Activated CD4-positive, alpha-beta memory T cell treated with anti-CD3 and anti-CD28 coated beads, Interleukin-2, amount 10 ng/mL, durations not matched to agents 7 days and 5 days (primary cell): ENCODE results near the gene NUTF2. TPM values are rescaled to one million over a fixed set of nuclear protein-coding genes. Genes with fewer than 3 reads are reported as not detected.
"Not testable (repeated sequence)": the region's sequence is repeated elsewhere in the genome, so short reads cannot be mapped to it uniquely, and the experiment has no call there.

Source experiments
- CTCF ChIA-PET: fragments of 350-600 bp; sonication (Branson Sonifier 250); formaldehyde crosslinking; loops from one replicate; lab custom pipeline; 2021; ENCODE audit warnings: antibody characterized with exemption, inconsistent platforms; lab: Charles Lee
- POLR2A ChIA-PET: fragments of 350-600 bp; sonication (Branson Sonifier 250); formaldehyde crosslinking; loops from one replicate; lab custom pipeline; 2021; ENCODE audit warnings: antibody characterized with exemption; lab: Charles Lee
- DNase-seq: peaks from one replicate; pipeline ENCODE4 v3.0.0-alpha.2; 2020
- H3K27ac Mint-ChIP-seq: one replicate; pipeline ENCODE4 v1.8.0; 2021; ENCODE audit warnings: mild to moderate bottlenecking, mixed read lengths
- H3K27me3 Mint-ChIP-seq: one replicate; pipeline ENCODE4 v1.8.0; 2021; ENCODE audit warnings: mixed read lengths
- H3K36me3 Mint-ChIP-seq: one replicate; pipeline ENCODE4 v1.8.0; 2021; ENCODE audit warnings: low read depth, mixed read lengths
- H3K4me1 Mint-ChIP-seq: one replicate; pipeline ENCODE4 v1.8.0; 2021; ENCODE audit warnings: mixed read lengths
- H3K4me3 Mint-ChIP-seq: one replicate; pipeline ENCODE4 v1.8.0; 2021; ENCODE audit warnings: mild to moderate bottlenecking, mixed read lengths
- H3K9me3 Mint-ChIP-seq: one replicate; pipeline ENCODE4 v1.8.0; 2021; ENCODE audit warnings: mixed read lengths
- total RNA-seq, 2 experiments: library from RNA; stranded (reverse); gene quantifications; one replicate each; pipeline ENCODE4 v1.2.3, GENCODE V29; 2021

NUTF2 gene
- total RNA-seq, 2 experiments from 2014 or later = 96.4 to 101 TPM

DNA sequence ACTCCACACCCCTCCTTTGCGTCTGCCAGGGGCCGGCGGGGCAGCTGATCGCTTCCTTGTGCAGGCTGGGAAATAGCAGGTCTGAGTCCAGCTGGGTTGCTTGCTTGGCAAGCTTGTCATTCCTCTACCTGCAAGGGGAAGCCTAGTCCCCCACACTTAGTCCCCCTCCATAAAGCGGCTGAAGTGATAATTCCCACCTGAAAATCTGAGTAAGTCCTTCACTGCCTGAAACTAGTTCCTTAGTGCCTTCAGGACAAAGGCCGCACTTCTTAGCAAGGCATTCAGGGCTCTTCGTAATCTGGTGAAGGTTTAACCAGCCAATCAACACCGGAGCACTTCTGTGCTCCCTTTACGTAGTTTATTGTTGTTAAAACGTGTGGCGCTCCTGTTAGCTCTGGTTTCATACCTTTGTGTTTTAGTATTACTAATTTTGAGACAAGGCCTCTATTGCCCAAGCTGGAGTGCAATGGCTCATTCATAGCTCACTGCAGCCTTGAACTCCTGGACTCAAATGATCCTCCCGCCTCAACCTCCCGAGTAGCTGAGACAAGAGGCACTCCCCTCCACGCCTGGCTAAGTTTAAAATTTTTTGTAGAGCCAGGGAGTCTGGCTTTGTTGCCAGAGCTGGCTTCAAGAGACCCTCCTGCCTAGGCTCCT, 47.1 kb downstream of the NUTF2 start:
- ChIA-PET CTCF (interaction anchor here (0.7 to 2.8 kb wide), 5 partner anchors 10 to 332 kb away, joined by 3 to 20 read pairs (median 5); partner anchors contain the start of genes CTCF and NRN1L), POLR2A (interaction anchor here (0.7 to 4.9 kb wide), 13 partner anchors 10 to 234 kb away, joined by 3 to 32 read pairs (median 6); partner anchors contain the start of genes ACD, NRN1L, PARD6A and PSMB10)
- Mint-ChIP-seq H3K27me3 (no peaks in the 10 kb centered on the region), H3K4me1 (peaks cover 29% of the 10 kb centered on the region), H3K9me3 (no peaks in the 10 kb centered on the region), H3K27ac (peak overlapping the region; percentile 94), H3K4me3 (peak overlapping the region; percentile 94), H3K36me3 (peaks cover 4% of the 10 kb centered on the region)
- DNase-seq = no peak

DNA sequence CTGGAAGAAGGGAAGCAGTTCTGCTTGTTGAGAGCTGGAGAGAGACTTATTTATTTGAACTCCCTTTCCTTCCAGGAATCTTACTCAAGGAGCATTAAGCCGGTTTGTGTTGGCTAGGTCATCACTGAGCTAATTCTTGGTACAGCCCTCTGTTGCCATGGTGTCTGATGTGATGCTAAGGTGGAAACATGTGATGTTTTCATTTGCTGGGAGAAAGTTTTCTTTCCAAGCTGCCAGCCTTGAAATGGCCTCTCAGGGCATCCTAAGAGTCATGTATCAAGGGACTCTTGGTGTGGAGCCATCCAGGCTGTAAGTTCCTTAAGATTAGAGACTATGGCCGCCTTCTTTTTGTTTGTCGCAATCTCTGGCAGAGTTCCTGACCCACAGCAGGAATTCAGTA, 50.5 kb downstream of the NUTF2 start:
- ChIA-PET POLR2A (interaction anchor here (1.3 to 1.6 kb wide), 2 partner anchors 18 to 38 kb away, joined by 3 to 6 read pairs; no protein-coding TSS in a partner anchor), CTCF (interaction anchor here (1.0 to 1.4 kb wide), 4 partner anchors 13 to 224 kb away, joined by 3 to 4 read pairs (median 3); partner anchors contain the start of gene PSMB10)
- Mint-ChIP-seq H3K4me1 (peaks cover 31% of the 10 kb centered on the region), H3K4me3 (no peak overlapping the region), H3K9me3 (no peaks in the 10 kb centered on the region), H3K27me3 (no peaks in the 10 kb centered on the region), H3K27ac (no peak overlapping the region), H3K36me3 (peaks cover 4% of the 10 kb centered on the region)
- DNase-seq = no peak

DNA sequence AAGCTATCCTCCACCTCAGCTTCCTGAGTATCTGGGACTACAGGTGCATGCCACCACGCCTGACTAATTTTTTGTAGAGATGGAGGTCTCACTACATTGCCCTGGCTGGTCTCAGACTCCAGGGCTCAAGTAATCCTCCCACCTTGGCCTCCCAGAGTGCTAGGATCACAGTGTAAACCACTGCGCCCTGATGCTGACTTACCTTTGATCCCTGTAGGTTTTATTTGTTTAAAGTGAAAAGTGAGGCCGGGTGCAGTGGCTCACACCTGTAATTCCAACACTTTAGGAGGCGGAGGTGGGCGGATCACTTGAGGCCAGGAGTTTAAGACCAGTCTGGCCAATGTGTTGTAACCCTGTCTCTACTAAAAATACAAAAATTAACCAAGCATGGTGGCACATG, 55.0 kb downstream of the NUTF2 start:
- no peak overlapping the region for H3K4me3 Mint-ChIP-seq
- H3K27ac Mint-ChIP-seq = no peak overlapping the region
- CTCF ChIA-PET = no interaction called here
- no peak for DNase-seq
- H3K27me3 Mint-ChIP-seq = no peaks in the 10 kb centered on the region
- H3K4me1 Mint-ChIP-seq = peaks cover 7% of the 10 kb centered on the region
- no peaks in the 10 kb centered on the region for H3K9me3 Mint-ChIP-seq
- peaks cover 8% of the 10 kb centered on the region for H3K36me3 Mint-ChIP-seq
- POLR2A ChIA-PET = no interaction called here

DNA sequence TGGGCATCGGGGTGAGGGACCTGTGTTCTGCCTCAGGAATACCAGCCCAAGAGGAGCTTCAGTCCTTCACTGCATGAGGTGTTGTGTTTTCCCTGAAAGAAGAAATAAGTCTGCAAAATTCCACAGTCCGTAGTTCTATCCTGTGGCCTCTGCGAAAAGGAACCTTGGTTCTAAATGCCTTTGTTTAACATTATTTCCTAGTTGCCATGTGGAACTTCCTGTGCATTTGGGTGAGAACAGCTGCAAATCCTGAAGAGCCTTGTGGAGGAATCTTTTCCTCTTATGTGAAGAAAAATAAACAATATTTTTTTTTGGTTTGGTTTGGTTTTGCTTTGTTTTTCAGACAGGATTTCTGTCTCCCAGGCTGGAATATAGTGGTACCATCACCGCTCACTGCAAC, 56.1 kb downstream of the NUTF2 start:
- Mint-ChIP-seq H3K27me3 (no peaks in the 10 kb centered on the region), H3K9me3 (no peaks in the 10 kb centered on the region), H3K27ac (no peak overlapping the region), H3K4me3 (no peak overlapping the region), H3K4me1 (peaks cover 7% of the 10 kb centered on the region), H3K36me3 (peaks cover 4% of the 10 kb centered on the region)
- ChIA-PET CTCF (interaction anchor here (1.2 to 1.4 kb wide), 2 partner anchors 86 to 138 kb away, joined by 3 read pairs; no protein-coding TSS in a partner anchor), POLR2A (no interaction called here)
- no peak for DNase-seq

DNA sequence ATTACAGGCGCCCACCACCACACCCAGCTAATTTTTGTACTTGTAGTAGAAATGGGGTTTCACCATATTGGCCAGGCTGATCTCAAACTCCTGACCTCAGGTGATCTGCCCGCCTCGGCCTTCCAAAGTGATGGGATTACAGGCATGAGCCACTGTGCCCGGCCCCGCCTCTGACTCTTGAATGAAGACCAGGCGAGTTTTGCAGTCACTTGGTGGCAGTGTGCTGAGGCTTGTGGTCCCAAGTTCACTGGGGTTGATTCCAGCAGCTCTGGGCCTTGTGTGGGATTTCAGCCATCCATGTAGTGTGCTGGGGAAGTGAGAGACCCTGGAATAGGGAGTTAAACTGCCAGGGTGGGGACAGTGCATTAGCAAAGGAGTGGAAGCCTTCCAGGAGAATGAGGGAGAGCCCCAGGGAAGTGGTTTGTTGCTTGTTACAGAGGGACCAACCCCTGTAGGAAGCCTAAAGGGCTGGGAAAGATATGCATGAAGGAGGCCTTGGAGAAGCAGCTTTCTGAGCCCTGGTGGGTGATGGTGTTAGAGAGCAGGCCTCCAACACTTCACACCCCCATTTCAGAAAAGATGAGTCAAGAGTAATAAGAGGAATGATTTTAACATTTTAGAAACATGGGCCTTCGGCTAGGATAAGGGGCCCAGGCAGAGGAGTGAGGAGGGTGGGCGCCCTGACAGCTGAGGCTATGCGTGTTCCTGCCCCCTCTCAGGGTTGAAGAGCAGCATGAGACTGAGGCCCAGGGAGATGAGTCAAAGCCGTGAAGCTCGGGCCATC, 60.9 kb downstream of the NUTF2 start:
- Mint-ChIP-seq H3K27me3 (no peaks in the 10 kb centered on the region), H3K27ac (no peak overlapping the region), H3K9me3 (no peaks in the 10 kb centered on the region), H3K4me1 (peaks cover 19% of the 10 kb centered on the region), H3K36me3 (peaks cover 12% of the 10 kb centered on the region), H3K4me3 (no peak overlapping the region)
- DNase-seq = no peak
- CTCF ChIA-PET = no interaction called here
- POLR2A ChIA-PET = interaction anchor here (1.7 kb wide), 1 partner anchor 14 kb away, joined by 6 read pairs; the partner anchor contains the start of gene PSKH1

DNA sequence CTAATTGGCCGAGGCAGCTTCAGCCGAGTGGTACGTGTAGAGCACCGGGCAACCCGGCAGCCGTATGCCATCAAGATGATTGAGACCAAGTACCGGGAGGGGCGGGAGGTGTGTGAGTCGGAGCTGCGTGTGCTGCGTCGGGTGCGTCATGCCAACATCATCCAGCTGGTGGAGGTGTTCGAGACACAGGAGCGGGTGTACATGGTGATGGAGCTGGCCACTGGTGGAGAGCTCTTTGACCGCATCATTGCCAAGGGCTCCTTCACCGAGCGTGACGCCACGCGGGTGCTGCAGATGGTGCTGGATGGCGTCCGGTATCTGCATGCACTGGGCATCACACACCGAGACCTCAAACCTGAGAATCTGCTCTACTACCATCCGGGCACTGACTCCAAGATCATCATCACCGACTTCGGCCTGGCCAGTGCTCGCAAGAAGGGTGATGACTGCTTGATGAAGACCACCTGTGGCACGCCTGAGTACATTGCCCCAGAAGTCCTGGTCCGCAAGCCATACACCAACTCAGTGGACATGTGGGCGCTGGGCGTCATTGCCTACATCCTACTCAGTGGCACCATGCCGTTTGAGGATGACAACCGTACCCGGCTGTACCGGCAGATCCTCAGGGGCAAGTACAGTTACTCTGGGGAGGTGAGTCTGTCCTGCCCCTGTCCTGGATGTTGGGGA, 62.5 kb downstream of the NUTF2 start:
- H3K27ac Mint-ChIP-seq = no peak overlapping the region
- ChIA-PET POLR2A (interaction anchor here (0.8 to 2.0 kb wide), 2 partner anchors 16 to 27 kb away, joined by 3 to 9 read pairs; partner anchors contain the start of genes PSKH1 and PSMB10), CTCF (interaction anchor here (0.6 to 0.7 kb wide), 2 partner anchors 93 to 121 kb away, joined by 3 read pairs; no protein-coding TSS in a partner anchor)
- no peak for DNase-seq
- peaks cover 8% of the 10 kb centered on the region for H3K36me3 Mint-ChIP-seq
- H3K9me3 Mint-ChIP-seq = no peaks in the 10 kb centered on the region
- H3K4me1 Mint-ChIP-seq = peaks cover 19% of the 10 kb centered on the region
- H3K4me3 Mint-ChIP-seq = no peak overlapping the region
- H3K27me3 Mint-ChIP-seq = no peaks in the 10 kb centered on the region

DNA sequence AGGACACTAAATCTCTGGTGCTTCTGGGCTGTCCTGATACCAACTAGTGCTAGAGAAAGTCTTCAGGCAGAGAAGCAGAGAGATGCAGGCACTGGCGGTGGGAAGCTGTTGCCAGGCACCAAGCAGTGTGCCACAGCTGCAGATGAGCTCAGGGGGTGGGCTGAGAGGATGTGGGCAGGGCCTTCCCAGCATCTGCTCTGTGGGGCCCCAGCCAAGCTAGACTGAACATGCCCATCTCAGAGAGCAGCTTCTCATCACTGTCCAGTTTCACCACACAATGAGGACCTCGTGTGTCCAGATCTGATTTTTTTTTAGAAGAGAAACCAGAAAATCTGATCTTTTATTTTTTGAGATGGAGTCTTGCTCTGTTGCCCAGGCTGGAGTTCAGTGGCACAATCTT, 63.4 kb downstream of the NUTF2 start:
- H3K4me3 Mint-ChIP-seq = no peak overlapping the region
- no peaks in the 10 kb centered on the region for H3K27me3 Mint-ChIP-seq
- POLR2A ChIA-PET = interaction anchor here (0.6 to 2.0 kb wide), 3 partner anchors 26 to 48 kb away, joined by 3 to 9 read pairs (median 3); partner anchors contain the start of genes EDC4 and PSMB10
- DNase-seq = peak; percentile 52
- CTCF ChIA-PET = interaction anchor here (1.2 kb wide), 2 partner anchors 94 to 130 kb away, joined by 4 to 5 read pairs; no protein-coding TSS in a partner anchor
- H3K4me1 Mint-ChIP-seq = peaks cover 18% of the 10 kb centered on the region
- peak overlapping the region; percentile 40 for H3K27ac Mint-ChIP-seq
- H3K36me3 Mint-ChIP-seq = peaks cover 8% of the 10 kb centered on the region
- H3K9me3 Mint-ChIP-seq = no peaks in the 10 kb centered on the region

DNA sequence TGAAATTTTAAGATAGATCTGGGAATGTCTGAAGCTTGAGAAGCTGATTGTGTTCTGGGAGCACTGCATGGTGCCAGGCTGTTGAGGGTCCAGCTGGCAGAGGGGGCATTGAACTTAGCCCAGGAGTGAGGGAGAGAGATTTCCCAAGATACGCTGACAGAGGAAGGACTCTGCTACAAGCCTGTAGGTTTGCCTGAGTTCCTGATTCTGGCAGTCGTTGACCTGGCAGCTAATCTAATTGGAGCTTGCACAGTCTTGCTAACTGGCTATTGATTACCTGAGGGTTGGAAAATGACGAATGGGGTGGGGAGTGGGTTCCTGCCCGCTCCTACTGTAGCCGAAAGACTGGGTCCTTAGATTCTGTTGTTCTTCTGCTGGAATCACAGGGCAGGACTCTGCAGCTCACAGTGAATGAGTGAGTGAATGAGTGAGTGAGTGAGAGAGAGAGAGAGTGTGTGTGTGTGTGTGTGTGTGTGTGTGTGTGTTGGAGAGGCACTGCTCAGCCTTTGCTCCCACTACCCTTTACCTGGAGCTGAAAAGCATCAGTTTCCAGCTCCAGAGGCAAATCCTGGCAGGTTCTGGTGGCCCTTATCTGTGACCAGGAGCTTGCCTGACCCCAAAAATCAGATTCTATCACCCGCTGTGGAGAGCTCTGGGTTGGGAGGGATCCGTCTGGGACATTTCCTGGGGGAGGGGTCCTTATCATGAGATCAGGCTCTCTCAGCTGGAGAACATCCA, 68.2 kb downstream of the NUTF2 start:
- POLR2A ChIA-PET = interaction anchor here (0.7 to 1.7 kb wide), 5 partner anchors 16 to 667 kb away, joined by 3 to 6 read pairs (median 3); partner anchors contain the start of genes CTRL and PSKH1
- no peaks in the 10 kb centered on the region for H3K36me3 Mint-ChIP-seq
- CTCF ChIA-PET = interaction anchor here (0.6 kb wide), 1 partner anchor 400 kb away, joined by 3 read pairs; no protein-coding TSS in a partner anchor
- DNase-seq = no peak
- H3K27me3 Mint-ChIP-seq = no peaks in the 10 kb centered on the region
- H3K27ac Mint-ChIP-seq = no peak overlapping the region
- H3K4me3 Mint-ChIP-seq = no peak overlapping the region
- peaks cover 29% of the 10 kb centered on the region for H3K4me1 Mint-ChIP-seq
- H3K9me3 Mint-ChIP-seq = no peaks in the 10 kb centered on the region

DNA sequence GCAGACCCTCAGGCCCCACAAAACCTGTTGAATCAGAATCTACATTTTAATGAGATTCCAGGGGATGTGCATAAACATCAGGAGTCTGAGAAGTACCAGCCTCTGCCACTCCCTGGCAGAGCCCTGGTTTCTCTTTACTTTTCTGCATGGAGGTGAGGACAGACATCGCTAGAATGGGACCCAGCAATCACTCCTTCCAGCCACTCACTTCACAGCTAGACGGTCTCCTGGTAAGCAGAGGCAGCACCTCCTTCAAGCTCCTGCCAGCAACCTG, 68.7 kb downstream of the NUTF2 start:
- H3K4me3 Mint-ChIP-seq, DNase-seq, CTCF ChIA-PET, H3K36me3 Mint-ChIP-seq, H3K9me3 Mint-ChIP-seq, H3K27ac Mint-ChIP-seq, H3K27me3 Mint-ChIP-seq: not testable (repeated sequence)
- peaks cover 24% of the 10 kb centered on the region for H3K4me1 Mint-ChIP-seq
- POLR2A ChIA-PET = interaction anchor here (0.7 to 1.7 kb wide), 4 partner anchors 18 to 668 kb away, joined by 3 to 6 read pairs (median 3); partner anchors contain the start of gene PSKH1

DNA sequence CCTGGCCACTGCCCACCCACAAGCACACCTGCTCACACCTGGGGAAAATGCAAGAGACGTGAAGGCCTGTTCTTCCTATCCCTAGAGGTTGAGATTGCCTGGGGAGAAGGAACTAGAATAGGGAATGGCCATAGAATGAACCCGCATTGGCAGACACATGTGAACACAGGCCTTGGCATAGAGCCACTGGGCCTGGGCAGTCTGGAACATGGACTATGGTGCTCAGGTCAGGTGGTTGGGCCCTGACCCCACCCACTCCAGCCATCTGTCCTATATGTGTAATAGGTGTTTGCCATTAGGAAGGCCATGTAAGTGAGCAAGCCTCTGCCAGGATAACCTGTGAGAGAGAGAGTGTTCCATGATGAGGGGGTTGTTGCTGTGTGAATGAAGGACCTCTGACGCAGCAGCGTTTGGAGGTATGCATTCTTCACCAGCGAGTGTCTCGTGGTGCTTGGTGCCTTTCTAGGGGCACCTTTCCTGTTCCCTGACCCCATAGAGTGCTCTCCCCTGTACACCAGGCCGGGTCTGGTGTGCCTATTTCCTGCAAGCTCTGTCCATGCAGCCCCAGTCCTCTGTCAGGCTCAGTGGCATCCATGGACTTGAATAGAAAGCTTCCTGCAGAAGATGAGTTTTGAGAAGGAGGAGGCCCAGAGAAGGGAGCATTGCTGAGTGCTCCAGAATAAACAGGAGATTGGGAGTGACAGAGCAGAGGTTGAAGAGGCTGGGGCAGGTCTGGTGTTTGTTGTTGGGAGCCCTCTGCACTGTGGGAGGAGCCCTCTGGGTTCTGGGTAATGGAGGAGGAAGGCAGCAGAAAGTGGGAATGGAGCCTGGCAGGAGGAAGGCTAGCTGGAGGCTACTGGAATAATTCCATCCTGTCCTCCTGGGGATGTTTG, 69.3 kb downstream of the NUTF2 start:
- CTCF ChIA-PET = interaction anchor here (1.3 kb wide), 1 partner anchor 12 kb away, joined by 4 read pairs; no protein-coding TSS in a partner anchor
- Mint-ChIP-seq H3K36me3 (no peaks in the 10 kb centered on the region), H3K27ac (peak overlapping the region; percentile 29), H3K4me3 (no peak overlapping the region), H3K9me3 (no peaks in the 10 kb centered on the region), H3K27me3 (no peaks in the 10 kb centered on the region), H3K4me1 (peaks cover 21% of the 10 kb centered on the region)
- no peak for DNase-seq
- POLR2A ChIA-PET = interaction anchor here (0.7 to 3.2 kb wide), 2 partner anchors 20 to 668 kb away, joined by 3 to 13 read pairs; partner anchors contain the start of gene PSMB10
